Measurements from ENCODE around the gene RYR2. TPM values are rescaled to one million over a fixed set of nuclear protein-coding genes. Genes with fewer than 3 reads are reported as not detected.
A peak's percentile ranks its signal among the peaks of the same experiment; 100 is the strongest.

Gene RYR2
- total RNA-seq, 1 experiment from 2014 or later: 4.0 TPM

DNA sequence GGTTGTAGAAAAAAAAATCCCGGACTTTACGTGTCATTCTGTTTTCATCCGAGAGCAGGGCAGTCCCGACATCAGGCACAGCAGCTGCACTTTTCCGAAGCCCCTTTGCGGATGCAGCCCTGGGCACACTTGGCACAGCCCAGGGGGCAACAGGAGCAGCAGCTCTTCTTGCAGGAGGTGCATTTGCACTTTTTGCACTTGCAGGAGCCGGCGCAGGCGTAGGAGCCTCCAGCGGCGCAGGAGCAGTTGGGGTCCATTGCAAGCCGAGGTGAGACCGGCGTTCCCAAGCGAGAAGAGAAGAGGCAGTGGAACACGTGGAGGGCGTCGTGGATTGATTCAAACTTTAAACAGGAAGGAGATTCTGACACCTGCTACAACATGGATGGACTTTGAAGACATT, 37.9 kb upstream of the RYR2 start, which contains the start of gene MT1HL1:
MT1HL1 (minus strand) TSS at position 326 of the 400 bp plus-strand sequence; CDS start at position 257, 69 bp downstream.
- intact Hi-C loops (cut with micrococcal nuclease): no loop called here

DNA sequence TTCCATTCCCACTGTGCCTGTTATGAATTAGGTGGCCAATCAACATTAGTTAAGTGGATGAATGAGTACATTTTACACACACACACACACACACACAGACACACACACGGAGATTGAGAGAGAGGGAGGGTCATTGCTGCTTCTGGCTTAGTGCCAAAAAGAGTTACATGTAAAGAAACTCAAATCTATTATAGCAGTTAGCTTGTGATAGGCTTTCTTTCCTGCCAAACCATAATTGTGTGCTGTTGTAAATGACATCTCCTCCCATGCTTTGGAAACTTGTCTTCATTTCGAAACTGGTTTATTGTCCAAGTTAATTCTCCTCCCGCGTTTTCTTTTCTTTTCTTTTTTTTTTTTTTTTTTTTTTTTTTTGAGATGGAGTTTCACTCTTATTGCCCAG, 36.3 kb upstream of the RYR2 start:
- no peaks in the 10 kb centered on the region for H3K4me1 Mint-ChIP-seq (ENCODE audit: insufficient read depth, unreplicated experiment)
- H3K27ac Mint-ChIP-seq (ENCODE audit: low read depth, unreplicated experiment): no peak overlapping the region
- DNase-seq (ENCODE audit: unreplicated experiment): peak; percentile 20
- no TSS peak for BruUV-seq (replicated peaks)
- ChIA-PET CTCF (interaction anchor here (0.6 to 1.0 kb wide), 3 partner anchors 17 to 349 kb away, joined by 3 to 6 read pairs (median 5); no protein-coding TSS in a partner anchor), POLR2A (interaction anchor here (0.5 to 0.7 kb wide), 2 partner anchors 13 to 66 kb away, joined by 3 read pairs; no protein-coding TSS in a partner anchor)
- TF ChIP-seq, protein P1, sequence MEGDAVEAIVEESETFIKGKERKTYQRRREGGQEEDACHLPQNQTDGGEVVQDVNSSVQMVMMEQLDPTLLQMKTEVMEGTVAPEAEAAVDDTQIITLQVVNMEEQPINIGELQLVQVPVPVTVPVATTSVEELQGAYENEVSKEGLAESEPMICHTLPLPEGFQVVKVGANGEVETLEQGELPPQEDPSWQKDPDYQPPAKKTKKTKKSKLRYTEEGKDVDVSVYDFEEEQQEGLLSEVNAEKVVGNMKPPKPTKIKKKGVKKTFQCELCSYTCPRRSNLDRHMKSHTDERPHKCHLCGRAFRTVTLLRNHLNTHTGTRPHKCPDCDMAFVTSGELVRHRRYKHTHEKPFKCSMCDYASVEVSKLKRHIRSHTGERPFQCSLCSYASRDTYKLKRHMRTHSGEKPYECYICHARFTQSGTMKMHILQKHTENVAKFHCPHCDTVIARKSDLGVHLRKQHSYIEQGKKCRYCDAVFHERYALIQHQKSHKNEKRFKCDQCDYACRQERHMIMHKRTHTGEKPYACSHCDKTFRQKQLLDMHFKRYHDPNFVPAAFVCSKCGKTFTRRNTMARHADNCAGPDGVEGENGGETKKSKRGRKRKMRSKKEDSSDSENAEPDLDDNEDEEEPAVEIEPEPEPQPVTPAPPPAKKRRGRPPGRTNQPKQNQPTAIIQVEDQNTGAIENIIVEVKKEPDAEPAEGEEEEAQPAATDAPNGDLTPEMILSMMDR (IDR thresholded peaks at IDR 0.05; ENCODE audit: unreplicated experiment): no peak
- H3K9me3 Mint-ChIP-seq (ENCODE audit: unreplicated experiment): no peaks in the 10 kb centered on the region
- H3K36me3 Mint-ChIP-seq (ENCODE audit: insufficient read depth, unreplicated experiment): no peaks in the 10 kb centered on the region
- intact Hi-C loops (cut with micrococcal nuclease): no loop called here
- no peak overlapping the region for H3K4me3 Mint-ChIP-seq (ENCODE audit: unreplicated experiment)
- peaks cover 38% of the 10 kb centered on the region for H3K27me3 Mint-ChIP-seq (ENCODE audit: insufficient read depth, unreplicated experiment)

More for the DNA sequence above, 37.9 kb upstream of the RYR2 start, which contains the start of gene MT1HL1:
- no peaks in the 10 kb centered on the region for H3K36me3 Mint-ChIP-seq (ENCODE audit: insufficient read depth, unreplicated experiment)
- no peaks in the 10 kb centered on the region for H3K9me3 Mint-ChIP-seq (ENCODE audit: unreplicated experiment)
- ChIA-PET POLR2A (no interaction called here), CTCF (no interaction called here)
- no TSS peak for BruUV-seq (replicated peaks)
- H3K4me3 Mint-ChIP-seq (ENCODE audit: unreplicated experiment): no peak within 1 kb of the TSS
- no peak for DNase-seq (ENCODE audit: unreplicated experiment)
- peaks cover 45% of the 10 kb centered on the region for H3K27me3 Mint-ChIP-seq (ENCODE audit: insufficient read depth, unreplicated experiment)
- no peak within 1 kb of the TSS for H3K27ac Mint-ChIP-seq (ENCODE audit: low read depth, unreplicated experiment)
- TF ChIP-seq, protein P1 (IDR thresholded peaks at IDR 0.05; ENCODE audit: unreplicated experiment): no peak
- no peaks in the 10 kb centered on the region for H3K4me1 Mint-ChIP-seq (ENCODE audit: insufficient read depth, unreplicated experiment)

DNA sequence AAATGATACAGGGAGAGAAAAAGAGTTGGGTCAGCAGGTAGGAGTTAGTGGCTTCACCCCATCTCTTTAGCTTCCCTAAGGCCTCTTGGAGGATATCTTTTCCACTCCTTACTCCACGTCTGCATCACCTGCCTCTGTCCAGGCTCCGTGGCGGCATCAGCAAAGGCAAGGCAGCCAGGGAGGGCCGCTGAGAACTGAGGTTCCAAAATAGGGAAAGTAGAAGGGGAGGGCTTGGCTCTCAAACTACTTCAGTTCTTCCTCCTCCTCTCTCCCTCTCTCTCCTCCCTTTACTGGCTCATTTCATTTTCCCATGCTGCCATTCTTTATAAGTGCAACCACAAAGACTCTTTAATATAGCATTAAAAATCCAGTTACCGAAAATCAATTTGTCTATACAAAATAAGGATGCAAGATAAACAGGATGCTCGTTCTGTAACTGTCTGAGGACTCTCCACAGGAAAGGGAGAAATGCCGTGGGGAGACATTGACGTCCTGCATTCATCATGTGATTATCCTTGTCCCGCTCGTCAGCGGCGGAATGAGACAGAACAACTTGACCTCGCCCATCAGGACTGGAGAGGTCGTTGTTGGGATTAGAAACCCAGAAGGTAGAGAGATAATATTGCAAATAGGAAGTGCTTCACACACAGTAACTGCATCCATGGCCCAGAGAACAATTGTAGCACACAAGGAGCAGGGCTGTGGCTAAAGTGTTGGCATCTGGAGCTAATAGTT, 34.7 kb upstream of the RYR2 start:
- intact Hi-C loops (cut with micrococcal nuclease): no loop called here
- ChIA-PET POLR2A (interaction anchor here (0.6 to 1.2 kb wide), 2 partner anchors 33 to 74 kb away, joined by 3 read pairs; no protein-coding TSS in a partner anchor), CTCF (interaction anchor here (0.6 kb wide), 1 partner anchor 814 kb away, joined by 3 read pairs; no protein-coding TSS in a partner anchor)
- no peak overlapping the region for H3K27ac Mint-ChIP-seq (ENCODE audit: low read depth, unreplicated experiment)
- H3K9me3 Mint-ChIP-seq (ENCODE audit: unreplicated experiment): no peaks in the 10 kb centered on the region
- H3K4me1 Mint-ChIP-seq (ENCODE audit: insufficient read depth, unreplicated experiment): peaks cover 2% of the 10 kb centered on the region
- no peak for DNase-seq (ENCODE audit: unreplicated experiment)
- no peaks in the 10 kb centered on the region for H3K36me3 Mint-ChIP-seq (ENCODE audit: insufficient read depth, unreplicated experiment)
- H3K27me3 Mint-ChIP-seq (ENCODE audit: insufficient read depth, unreplicated experiment): peaks cover 22% of the 10 kb centered on the region
- TF ChIP-seq, protein P1 (IDR thresholded peaks at IDR 0.05; ENCODE audit: unreplicated experiment): no peak
- BruUV-seq (replicated peaks): no TSS peak
- no peak overlapping the region for H3K4me3 Mint-ChIP-seq (ENCODE audit: unreplicated experiment)

DNA sequence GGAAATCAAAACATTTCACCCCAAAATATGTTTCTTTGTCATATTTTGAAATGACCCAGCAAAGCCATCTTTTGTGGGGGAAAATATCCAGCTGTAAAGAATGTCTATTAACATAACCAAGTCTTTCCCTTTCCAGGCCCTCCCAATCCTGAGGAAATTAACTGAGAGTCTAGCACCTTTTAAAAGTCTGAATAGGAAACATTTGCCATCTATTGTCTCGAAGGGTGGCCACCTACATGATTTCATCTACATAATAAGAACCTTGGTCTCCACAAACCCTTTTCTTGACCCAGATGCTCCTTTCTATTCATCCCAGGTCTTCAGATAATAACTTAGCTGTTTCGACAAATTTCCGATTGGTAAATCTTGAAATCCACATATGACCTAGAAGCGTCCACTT, 32.4 kb upstream of the RYR2 start:
- no peak overlapping the region for H3K4me3 Mint-ChIP-seq (ENCODE audit: unreplicated experiment)
- no TSS peak for BruUV-seq (replicated peaks)
- H3K27me3 Mint-ChIP-seq (ENCODE audit: insufficient read depth, unreplicated experiment): no peaks in the 10 kb centered on the region
- TF ChIP-seq, protein P1 (IDR thresholded peaks at IDR 0.05; ENCODE audit: unreplicated experiment): no peak
- POLR2A ChIA-PET: no interaction called here
- H3K4me1 Mint-ChIP-seq (ENCODE audit: insufficient read depth, unreplicated experiment): peaks cover 13% of the 10 kb centered on the region
- no peaks in the 10 kb centered on the region for H3K9me3 Mint-ChIP-seq (ENCODE audit: unreplicated experiment)
- intact Hi-C loops (cut with micrococcal nuclease): no loop called here
- H3K36me3 Mint-ChIP-seq (ENCODE audit: insufficient read depth, unreplicated experiment): no peaks in the 10 kb centered on the region
- no peak for DNase-seq (ENCODE audit: unreplicated experiment)
- CTCF ChIA-PET: interaction anchor here (0.6 to 0.7 kb wide), 2 partner anchors 370 to 377 kb away, joined by 3 to 5 read pairs; no protein-coding TSS in a partner anchor
- H3K27ac Mint-ChIP-seq (ENCODE audit: low read depth, unreplicated experiment): no peak overlapping the region

Data from MCF 10A (cell line).